IMR-90 (cell line): ENCODE data around the gene EDEM3.

Experiments used
- BHLHE40 ChIP-seq: fragments of 150-350 bp; IDR thresholded peaks from 2 replicates; pipeline ENCODE4 v1.6.1; 2016; ENCODE audit warnings: mild to moderate bottlenecking, low read depth, low read length
- CEBPB ChIP-seq: IDR thresholded peaks from 2 replicates; pipeline ENCODE4 v1.6.1; 2012; ENCODE audit warnings: low read depth, low read length, improper control_type of control experiment
- CTCF ChIP-seq: conservative IDR thresholded peaks from 2 replicates; pipeline ENCODE4 v1.5.1; 2012; ENCODE audit warnings: mild to moderate bottlenecking, low read depth, low read length, improper control_type of control experiment
- ELK1 ChIP-seq: fragments of 150-350 bp; IDR thresholded peaks from 2 replicates; pipeline ENCODE4 v1.6.1; 2016; ENCODE audit warnings: low read depth, mild to moderate bottlenecking, low read length, moderate library complexity, borderline replicate concordance
- MAZ ChIP-seq: IDR thresholded peaks from 2 replicates; pipeline ENCODE4 v1.6.1; 2012; ENCODE audit warnings: low read depth, mild to moderate bottlenecking, low read length, improper control_type of control experiment, moderate library complexity, borderline replicate concordance
- MXI1 ChIP-seq: IDR thresholded peaks from 2 replicates; pipeline ENCODE4 v1.6.1; 2012; ENCODE audit warnings: low read depth, mild to moderate bottlenecking, low read length, moderate library complexity, borderline replicate concordance
- POLR2A ChIP-seq: IDR thresholded peaks from 2 replicates; pipeline ENCODE4 v1.6.1; 2012; ENCODE audit warnings: mild to moderate bottlenecking, low read depth, low read length
- RAD21 ChIP-seq: IDR thresholded peaks from 2 replicates; pipeline ENCODE4 v1.6.1; 2012; ENCODE audit warnings: low read length, improper control_type of control experiment
- SMC3 ChIP-seq: fragments of 150-350 bp; IDR thresholded peaks from 2 replicates; pipeline ENCODE4 v1.6.1; 2016; ENCODE audit warnings: low read depth, mild to moderate bottlenecking, antibody characterized with exemption, low read length, moderate library complexity

- TF ChIP-seq MXI1 (no peak), CTCF (no peak), MAZ (no peak), POLR2A (no peak), RAD21 (no peak), CEBPB (no peak), SMC3 (no peak), ELK1 (no peak), BHLHE40 (no peak)
Observed at GRCh38 chr1:184785529-184785928, 30.9 kb upstream of the EDEM3 start.
